HG03432 (cell line): ENCODE measurements around the gene ELMO1.

Experiments used
- ATAC-seq: cut with Tn5 transposase; IDR thresholded peaks from one replicate; pipeline ENCODE4 v1.9.1; 2021; ENCODE audit warnings: mild to moderate bottlenecking, moderate library complexity; ENCODE audit not compliant: unreplicated experiment

The ELMO1 gene

DNA sequence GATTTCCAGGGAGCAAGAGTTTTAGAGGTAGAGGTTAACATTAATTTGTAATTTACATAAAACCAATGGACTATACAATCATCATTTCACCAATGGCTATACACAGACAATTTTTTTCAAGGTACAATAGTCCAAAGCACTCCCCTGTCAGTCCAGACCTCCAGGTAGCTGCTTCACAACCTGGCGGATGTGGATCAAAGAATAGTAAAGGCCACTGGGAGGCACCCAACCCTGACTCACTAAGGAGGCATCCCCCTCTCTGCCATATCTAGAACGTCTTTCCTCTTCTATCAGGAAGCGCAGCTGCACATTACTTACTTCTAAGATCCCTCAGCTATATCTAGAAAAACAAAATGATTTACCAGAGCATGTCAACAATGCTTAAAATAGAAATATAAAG, 506.6 kb downstream of the ELMO1 start:
- ATAC-seq: no peak

DNA sequence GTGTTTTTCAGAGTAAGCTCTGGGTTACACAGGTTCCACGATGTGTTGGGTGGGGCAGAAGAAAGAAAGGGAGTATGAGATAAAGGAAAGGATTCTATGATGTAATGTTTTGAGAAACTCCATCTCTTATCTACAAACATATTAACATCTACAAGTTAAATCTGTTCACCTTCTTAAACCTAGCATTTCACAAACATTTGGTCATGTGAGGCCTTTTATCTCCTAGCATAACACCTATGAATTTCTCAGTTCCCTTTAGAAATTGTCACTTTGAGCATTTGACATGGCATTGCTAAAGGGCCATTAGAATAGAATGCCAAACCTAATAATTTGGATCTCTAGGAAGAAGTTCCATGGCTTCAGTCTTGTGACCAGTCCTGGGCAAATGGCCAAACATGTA, 507.3 kb downstream of the ELMO1 start:
- no peak for ATAC-seq

DNA sequence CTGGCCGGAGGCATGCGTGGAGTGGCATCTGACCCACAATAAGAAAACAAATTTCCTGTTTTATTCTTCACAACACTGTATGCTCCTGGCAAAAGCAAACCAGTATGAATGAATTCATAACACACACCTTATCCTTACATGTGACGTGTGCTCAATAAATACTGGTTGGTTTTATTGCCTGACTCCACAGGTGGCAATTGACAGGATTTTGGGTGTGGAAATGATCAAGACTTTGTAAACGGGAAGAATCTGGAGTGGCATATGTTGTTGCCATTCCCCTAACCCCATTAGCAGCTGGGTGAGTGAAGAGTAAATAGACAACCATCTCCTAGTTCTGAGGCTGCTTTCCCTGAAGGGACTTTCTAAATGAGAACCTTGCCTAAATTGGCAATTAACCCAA, 508.8 kb downstream of the ELMO1 start:
- no peak for ATAC-seq

DNA sequence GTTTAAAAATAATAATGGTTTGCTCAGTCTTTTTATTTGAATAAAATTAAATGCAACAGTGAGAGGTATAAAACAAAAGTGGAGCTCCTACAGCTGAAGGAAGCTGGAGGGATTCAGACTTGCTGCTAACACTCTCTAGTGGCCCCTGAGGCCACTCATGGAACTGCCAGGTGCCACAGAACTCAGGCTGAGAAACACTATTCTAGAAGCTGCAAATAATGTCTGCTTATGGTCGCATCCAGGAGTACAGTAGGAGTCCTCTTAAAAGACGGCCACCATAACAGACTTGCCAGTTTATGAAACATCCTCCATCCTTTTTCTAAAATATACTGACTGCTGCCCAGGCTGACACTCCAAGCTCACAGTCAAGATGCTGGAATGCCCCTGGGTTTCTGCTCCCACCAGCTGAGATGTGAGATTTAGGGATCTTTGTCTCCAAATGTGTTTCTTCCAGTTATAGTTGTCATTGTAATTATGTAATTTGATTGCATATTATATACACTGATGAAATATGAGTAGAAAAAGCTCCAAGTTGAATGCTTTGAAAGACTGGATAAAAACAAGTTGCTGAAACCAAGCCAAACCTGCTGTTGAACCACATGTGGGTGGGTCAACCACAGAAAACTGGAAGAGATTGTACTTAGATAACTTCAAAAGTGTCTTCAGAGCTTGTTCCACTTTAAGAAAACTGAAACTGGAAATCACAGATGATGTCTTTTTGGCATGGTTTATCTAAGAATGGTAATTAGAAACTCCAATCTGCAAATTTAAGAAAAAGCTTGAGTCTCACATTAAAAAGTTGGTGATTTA, 510.7 kb downstream of the ELMO1 start:
- no peak for ATAC-seq

DNA sequence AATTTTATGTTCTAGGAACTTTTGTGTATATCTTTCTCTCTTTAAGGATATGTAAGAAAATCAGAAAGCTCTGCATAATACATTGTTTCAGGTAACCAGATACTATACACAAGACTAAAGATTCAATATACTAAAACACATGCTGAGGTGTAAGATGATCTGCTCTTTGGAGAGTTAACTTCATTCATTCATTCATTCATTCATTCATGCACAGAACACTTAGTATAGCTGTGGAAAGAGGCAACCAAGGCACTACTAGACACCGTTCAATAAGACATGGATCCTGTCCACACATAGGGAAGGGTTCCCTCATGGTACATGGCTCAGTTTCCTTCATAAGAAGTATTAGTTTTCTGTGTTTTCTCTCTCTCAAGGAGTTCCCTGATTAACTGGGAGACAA, 516.8 kb downstream of the ELMO1 start:
- ATAC-seq: no peak

DNA sequence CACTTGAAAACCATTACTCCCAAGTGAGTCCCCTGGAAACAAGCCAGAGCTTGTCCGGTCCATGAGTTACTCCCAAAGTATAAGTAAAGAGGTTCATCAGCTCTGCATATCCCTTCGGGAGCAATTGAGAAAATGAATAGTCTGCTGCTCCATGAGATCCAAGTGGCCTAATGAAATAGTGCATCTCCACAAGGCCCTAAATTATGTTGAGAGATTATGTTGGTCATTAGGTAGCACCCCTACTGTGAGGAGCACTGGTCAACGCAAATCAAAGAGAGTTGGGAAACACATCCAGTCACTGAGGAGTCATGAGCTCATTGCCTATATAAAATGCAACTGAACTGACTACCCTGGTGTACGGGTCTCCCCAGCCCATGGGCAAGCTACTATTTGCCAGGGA, 518.9 kb downstream of the ELMO1 start:
- ATAC-seq: no peak

DNA sequence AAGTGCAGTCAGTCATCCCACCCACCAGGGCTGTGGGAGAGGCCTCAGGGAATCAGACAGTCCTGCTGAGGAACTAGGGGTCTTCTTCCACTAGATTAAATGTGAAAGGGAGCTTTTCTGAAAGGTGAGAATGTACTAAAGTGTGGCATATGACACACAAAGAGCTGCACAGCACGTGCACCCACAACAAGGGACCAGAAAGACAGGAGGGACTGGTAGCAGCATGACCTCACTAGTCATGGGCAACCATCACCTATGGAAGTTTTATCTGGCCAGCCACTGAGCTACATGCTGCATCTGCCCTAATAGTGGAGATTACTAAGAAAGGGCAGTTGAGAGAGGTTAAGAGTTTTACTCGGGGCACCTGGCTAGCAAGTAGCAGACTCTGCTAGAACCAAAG, 519.9 kb downstream of the ELMO1 start:
- no peak for ATAC-seq

DNA sequence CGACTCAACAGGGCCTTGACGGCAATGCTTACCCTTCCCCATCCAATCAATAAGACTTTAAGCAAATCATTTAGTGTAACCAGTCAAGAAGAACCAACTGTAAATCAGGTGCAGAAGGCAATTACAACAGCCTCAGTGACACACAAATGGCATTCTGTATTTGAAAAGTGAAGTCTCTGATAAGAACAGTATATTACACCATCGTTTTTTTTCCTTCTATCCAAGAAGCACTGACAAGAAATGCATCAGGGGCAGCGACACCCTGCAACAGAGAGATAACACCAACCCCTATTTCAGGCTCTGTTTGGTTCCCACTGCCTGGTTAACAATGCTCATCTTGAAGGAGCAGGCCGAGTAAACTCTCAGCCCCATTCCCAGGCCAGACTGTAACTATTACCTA, 520.4 kb downstream of the ELMO1 start:
- ATAC-seq: no peak

DNA sequence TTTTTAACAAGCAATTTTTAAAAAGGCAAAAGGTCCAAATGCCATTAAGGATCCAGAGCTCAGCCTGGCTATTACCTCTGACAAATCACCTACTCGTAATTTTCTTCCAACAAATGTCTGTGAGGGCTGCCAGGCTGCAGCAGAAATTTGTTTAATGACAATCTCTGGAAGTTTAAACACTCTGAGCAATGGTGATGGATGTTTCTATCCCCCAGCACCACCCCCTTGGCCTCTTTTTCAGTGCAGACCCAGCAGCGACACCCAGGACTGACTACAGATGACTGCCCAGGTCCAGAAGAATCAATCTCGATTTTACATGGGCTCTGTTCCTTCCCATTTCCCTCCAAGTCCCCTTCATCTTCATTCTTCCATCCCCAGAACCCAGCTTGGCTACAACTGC, 523.0 kb downstream of the ELMO1 start:
- ATAC-seq: no peak

DNA sequence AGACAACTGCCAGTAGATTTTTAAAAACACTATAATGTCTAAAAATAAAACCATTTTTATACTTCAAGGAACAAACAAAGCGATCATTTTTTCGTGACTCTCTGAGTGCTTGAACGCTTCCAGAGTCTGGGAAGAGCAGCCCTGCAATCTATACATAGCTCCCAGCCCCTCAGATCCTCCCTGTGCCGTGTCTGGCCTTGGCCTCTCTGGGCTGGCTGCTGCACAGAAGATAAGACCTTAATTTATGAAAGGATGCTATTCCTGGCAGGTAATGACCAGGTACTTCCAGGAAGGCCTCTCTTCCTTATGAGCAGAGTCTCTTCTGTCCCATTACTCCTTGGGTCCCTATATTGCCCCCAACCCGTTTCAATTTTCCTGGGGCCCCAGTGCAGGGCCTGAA, 523.5 kb downstream of the ELMO1 start:
- no peak for ATAC-seq

DNA sequence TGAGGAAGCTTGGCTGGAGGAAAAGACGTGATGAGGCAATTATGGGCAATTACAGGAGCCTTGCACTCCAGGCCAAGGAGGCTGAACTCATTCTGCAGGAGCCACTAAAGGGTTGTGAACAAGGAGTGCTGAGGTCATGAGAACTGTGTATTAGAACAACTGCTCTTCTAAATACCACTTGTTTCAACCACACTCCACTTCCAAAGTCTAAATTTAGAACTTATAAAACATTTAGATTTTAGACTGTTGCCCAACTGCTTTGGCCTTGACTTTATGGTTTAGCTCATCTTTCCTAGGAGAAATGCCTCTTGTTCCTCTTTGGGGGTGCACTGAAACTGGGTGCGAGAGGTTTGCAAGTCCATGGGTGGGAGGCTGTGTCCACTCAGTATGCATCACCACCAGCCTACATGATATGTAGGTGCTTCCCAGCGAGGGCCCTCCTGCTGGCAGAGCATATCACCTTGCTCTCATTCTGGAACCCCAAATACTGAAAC, 524.7 kb downstream of the ELMO1 start:
- no peak for ATAC-seq

DNA sequence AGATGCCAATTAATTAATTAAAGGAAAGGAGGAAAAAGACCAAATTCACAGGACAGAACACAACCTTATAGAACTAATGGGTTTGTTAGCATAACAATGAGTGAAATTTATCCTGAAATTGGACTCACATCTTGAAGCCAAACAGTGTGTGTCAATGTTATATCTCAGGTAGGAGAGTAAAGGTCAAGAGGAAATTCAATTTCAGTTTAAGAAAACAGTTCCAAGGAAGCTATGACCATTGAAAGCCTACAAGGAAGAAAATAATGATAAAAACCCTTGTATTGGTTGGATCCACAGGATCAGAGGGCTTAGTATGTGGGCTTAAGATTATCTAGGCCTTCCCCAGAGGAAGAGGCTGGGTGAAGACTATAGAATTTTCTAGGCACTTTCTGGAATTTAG, 525.5 kb downstream of the ELMO1 start:
- ATAC-seq: no peak

DNA sequence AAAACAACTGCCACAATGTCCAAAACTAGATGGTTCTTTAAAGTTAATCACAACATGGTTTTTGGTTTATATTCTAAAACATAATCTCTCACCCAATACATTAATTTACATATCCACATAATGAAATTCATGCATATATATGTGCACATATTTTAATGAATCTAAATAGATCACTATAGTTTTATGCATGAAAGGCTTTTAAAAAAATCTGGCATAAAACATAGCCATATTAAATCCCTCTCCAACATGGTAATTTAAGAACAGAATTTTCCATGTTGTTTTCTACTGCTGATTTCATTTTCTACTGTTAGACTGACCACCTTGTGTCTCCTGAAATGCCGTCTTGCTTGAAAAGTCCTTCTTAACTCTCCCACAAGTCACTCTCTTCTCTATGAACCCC, 528.2 kb downstream of the ELMO1 start:
- no peak for ATAC-seq

DNA sequence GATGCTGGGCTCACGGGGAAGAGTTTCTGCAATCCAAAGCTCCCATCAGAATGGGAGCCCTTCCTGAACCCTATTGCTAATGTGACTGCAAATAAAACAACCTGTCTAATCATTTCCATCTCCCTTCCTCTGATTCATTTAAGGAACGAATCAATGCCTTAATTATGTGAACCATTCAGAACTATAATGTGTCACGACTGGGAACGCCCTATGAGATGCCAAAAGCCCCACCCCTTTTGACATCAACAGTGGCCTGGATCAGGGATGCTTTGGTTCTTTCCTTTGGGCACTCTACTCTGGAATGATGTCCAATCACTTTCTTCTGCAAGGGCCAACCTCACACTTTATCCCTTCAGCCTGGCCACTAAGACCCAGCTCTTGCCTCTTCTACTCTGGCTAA, 528.9 kb downstream of the ELMO1 start:
- ATAC-seq: no peak

DNA sequence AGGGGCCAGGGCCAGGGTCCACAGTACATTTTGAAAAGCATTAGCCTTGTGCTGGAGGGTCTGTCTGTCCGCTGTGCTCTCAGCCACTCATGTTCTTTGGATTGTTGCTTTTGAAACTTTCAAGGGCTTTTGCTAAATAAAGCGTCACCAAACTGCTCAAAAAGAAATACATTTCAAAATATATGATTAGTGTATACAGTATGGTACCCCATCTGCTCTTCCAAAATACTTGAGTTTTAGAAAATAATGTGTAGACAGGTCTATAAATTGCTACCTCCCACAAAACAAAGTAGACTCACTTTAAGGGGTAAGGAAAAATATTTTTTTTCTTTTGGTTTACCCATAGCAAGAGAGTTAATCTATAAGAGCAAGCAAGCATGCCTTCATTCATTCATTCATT, 530.1 kb downstream of the ELMO1 start:
- no peak for ATAC-seq

DNA sequence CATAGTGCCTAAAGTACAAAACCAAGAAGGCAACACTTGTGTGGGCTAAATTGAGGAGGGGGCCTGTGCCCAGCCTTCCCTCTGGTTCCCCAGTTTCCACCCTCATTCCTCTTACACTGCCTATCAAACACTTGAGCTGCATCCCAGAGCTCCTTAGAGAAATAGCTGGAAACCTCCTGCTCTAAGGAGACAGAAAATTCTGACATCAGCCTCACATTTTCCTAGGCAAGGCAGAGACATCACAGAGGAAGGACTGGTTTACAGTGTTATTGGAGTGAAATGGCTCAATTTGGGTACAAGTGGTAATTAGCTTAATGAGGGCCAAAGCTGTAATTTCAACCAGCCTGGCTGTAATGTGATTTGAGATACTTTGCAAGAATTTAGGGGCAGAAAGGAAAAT, 532.0 kb downstream of the ELMO1 start:
- ATAC-seq: no peak

DNA sequence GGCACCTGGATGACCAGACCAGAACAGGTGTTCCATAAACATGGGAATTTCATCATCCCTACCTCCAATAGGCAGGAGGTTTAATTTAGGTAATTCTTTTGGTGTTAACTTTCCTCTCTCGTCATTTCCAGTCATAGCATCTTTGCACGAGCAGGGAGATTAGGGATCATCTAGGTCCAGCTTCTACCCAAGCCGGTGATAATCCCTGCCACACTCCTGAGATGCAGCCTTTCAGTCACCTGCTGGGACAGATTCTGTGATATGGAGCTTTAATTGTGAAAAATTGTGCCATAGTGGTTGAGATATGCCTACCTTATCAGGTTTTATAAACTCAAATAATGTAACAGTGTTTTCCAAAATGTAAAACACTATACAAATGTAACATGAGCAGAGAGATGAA, 532.5 kb downstream of the ELMO1 start:
- no peak for ATAC-seq

DNA sequence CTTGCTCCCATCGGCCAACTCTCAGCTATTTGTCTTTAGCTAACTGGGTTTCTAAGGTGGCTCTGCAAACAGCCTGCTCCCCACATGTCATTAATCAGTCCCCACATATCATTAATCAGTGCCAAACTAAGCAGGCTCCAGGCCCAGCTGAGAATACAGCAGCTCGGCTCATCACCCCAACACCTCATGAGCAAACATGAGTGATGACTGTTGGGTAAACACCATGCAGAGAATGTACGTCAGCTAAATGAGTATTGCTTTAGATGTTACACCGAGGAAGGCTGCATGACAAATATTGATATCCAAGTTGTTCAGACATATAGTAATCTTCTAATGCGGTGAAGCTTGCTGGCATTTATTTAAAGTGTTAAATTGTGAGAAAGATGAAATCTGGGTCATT, 536.9 kb downstream of the ELMO1 start:
- ATAC-seq: no peak

DNA sequence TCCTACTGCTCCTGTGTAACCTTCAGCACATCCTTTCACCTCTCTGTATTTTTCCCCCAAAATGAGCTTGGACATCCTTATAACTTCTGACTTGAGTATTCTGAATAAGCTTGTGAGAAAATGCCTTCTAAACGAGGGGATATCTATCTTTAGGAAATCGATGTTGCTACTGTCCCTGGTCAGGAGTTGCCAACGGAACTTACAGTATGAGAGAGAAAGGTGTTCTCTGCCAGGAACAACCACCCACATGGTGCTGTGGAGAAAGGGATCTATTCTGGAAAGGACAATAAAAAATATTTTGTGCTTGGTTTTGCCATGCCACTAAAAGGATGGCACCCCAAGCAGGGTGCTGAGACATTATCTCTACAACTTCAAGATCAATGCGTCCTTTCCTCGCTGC, 537.8 kb downstream of the ELMO1 start:
- ATAC-seq: no peak

DNA sequence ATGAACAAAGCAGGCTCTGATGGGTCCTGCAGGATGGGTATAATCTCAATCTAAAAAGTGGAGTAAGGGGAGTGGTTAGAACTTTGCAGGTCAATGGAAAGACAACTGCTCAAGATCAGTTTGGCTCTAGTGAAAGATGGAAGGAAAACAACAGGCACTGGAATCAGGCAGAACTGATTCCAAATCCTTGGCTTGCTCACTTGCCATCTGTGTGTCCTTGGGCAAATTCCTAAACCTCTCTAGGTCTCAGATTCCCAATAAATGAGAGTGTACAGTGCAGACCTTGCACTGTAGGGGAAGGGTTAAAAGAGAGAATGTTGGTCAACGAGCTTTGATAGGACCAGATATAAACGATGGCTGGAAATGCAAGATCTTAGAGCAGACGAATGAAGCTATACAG, 538.3 kb downstream of the ELMO1 start:
- ATAC-seq: no peak

DNA sequence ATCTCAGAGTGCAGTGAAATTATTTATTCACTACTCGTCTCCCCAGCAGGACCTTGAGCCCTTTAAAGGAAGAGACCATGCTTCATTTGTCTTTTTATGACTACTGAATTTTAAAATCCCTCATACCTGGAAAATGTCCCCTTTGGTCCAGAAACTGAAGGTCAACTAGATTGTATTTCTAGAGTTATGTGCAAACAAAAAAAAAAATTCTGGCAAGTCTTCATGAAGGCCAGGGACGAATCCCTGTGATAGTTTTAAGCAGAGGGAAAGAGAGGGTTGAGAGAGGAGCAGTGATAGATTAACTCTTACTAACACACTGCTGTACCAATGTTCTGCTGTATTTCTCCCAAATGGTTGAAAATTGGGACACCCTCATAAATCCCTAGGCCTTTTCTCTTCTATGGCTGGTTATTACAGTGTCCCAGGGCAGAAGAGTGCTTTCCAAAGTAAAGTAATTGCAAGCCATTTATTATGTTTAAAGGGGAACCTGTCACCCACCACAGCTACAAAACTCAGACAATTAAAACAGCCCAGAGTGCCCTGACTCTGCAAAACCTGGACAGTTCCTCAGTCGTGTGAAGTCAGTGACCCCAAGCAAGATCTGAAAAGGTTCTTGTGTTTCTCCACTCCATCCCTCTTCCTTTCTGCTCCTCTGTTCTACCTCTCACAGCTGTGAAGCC, 541.6 kb downstream of the ELMO1 start:
- ATAC-seq: no peak

DNA sequence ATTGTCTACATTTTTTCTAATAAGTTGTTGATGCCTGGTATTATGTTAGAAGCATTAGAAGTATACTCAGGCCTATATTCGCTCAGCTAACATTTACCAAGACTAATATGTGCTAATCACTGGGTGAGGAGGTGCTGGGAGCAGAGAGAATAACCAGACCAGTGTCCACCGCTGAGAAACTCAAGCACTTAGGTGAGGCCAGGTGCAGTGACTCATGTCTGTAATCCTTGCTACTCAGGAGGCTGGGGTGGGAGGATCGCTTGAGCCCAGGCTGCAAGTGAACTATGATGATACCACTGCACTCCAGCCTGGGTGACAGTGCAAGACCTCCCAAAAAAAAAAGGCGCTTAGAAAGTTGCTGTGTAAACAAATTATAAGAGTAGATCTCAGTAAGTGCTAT, 542.2 kb downstream of the ELMO1 start:
- no peak for ATAC-seq

DNA sequence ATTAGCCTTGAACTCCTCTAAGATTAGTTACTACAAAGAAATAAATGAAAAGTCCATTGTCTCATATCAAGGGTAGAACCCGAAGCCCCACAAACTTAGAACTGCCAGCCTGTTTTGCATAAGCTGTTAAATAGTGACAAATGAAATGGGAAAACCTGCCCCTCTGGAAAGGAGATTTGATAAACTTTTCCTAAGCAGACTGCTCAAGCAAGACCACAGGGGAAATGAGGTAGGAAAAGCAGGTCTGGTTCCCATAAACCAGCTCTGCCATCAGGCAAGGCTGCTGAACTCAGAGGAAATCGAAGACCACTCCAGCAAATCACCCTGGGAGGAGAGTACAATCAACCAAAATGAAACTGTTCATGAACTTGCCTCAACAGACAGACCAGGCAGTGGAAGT, 542.8 kb downstream of the ELMO1 start:
- no peak for ATAC-seq
